Heart right ventricle (tissue), 16 donors: ENCODE data around the gene CDK14. TPM values are rescaled to one million over a fixed set of nuclear protein-coding genes. Genes with fewer than 3 reads are reported as not detected.

Experiments
- ATAC-seq, 8 donors: fragments of 200-7000 bp; cut with Tn5 transposase; one replicate each; pipeline ENCODE4 v1.9.1; 2020; ENCODE audit warnings: mild to moderate bottlenecking in 8 of 8, moderate library complexity in 8 of 8, moderate number of reproducible peaks in 1 of 8
- DNase-seq, 2 donors: peaks; one replicate each; pipeline ENCODE4 v3.0.0-alpha.2; 2020
- H3K27ac ChIP-seq, 10 donors: fragments of 200-600 bp; sonication (generic) in 2 of 10; one replicate each; pipeline versions ENCODE4 v1.5.0 to v1.8.0; 2020 to 2022; ENCODE audit warnings: mild to moderate bottlenecking in 3 of 10
- H3K27me3 ChIP-seq, 7 donors: fragments of 200-600 bp; one replicate each; pipeline ENCODE4 v1.8.0; 2021 to 2022; ENCODE audit warnings: mild to moderate bottlenecking in 2 of 7
- H3K36me3 ChIP-seq, 9 donors: fragments of 200-600 bp; sonication (generic) in 1 of 9; one replicate each; pipeline versions ENCODE4 v1.5.0 to v1.8.0; 2020 to 2022; ENCODE audit warnings: mild to moderate bottlenecking in 2 of 9
- H3K4me1 ChIP-seq, 9 donors: fragments of 200-600 bp; sonication (generic) in 1 of 9; one replicate each; pipeline versions ENCODE4 v1.5.0 to v1.8.0; 2020 to 2022; ENCODE audit warnings: mild to moderate bottlenecking in 4 of 9
- H3K4me3 ChIP-seq, 10 donors: fragments of 200-600 bp; sonication (generic) in 2 of 10; one replicate each; pipeline versions ENCODE4 v1.5.0 to v1.8.0; 2020 to 2022; ENCODE audit warnings: mild to moderate bottlenecking in 7 of 10, moderate library complexity in 2 of 10
- H3K9me3 ChIP-seq, 11 donors: fragments of 200-600 bp in 10 of 11; sonication (generic) in 2 of 11; one replicate each; pipeline versions ENCODE4 v1.5.0 to v1.8.0; 2013 to 2022; ENCODE audit warnings: mild to moderate bottlenecking in 2 of 11, control low read depth in 1 of 11, moderate library complexity in 1 of 11
- CTCF ChIP-seq, 9 donors: fragments of 200-600 bp; sonication (generic) in 2 of 9; IDR thresholded peaks; one replicate each; pipeline versions ENCODE4 v1.5.0 to v1.8.0; 2021 to 2022; ENCODE audit warnings: antibody characterized with exemption in 9 of 9, mild to moderate bottlenecking in 5 of 9, moderate library complexity in 1 of 9
- WGBS, 2 donors: extraction: QIAGEN DNeasy Blood & Tissue Kit; methylation state at CpG; one replicate each; pipeline ENCODE4 v1.1.7; 2013; ENCODE audit warnings: inconsistent platforms in 1 of 2; 5-methylcytosine and 5-hydroxymethylcytosine counted together
- intact Hi-C, 10 donors: fragments of 100-400 bp; cut with DNase I; formaldehyde crosslinking; loops; one replicate each; pipeline versions ENCODE4 v1.11.1 to v1.14.2; 2022
- polyA plus RNA-seq, 2 donors: library from polyadenylated mRNA; stranded (reverse); fragments of 200-250 nt; gene quantifications; one replicate each; pipeline ENCODE4 v1.2.3, GENCODE V29; 2013
- total RNA-seq, 10 donors: library from RNA; stranded (reverse); fragmentation: NEBNext Ultra II Directional in 3 of 10; extraction: Animal tissue kit (Norgen Biotek cat#: 25700) in 3 of 10; gene quantifications; one replicate each; pipeline versions ENCODE4 v1.2.1 to v1.2.4, GENCODE V29; 2021 to 2023
- donor health status: Arrhythmogenic right ventricular cardiomyopathy.
- donor health status: ischemic (EF 13 %, LVEDD 7.1; RV severe dilation, severe dysfunction).
- donor health status: healthy with polysubstance abuse.
- donor health status: DM: no; HTN: yes; CAD: no.
- donor health status: DM: no; HTN: no; CAD: no.
- donor health status: ischemic (EF 25% LVEDD 6.9; RV normal size, moderate dysfunction).
- donor health status: ischemic (EF 25% LVEDD 5.7; RV mildly dilated, moderate dysfunction).
- donor health status: healthy.
- donor health status: DM: yes; HTN: yes; CAD: no.
- donor health status: Ischemic cardiomyopathy.
- donor health status: ischemic (EF 35%, LVEDD 5.7; RV mildly dilated, moderate dysfunction).
- donor health status: nonischemic (EF 11% LVEDD 7.7; RV severe dilation, severe dysfunction).
- donor health status: DM: yes; HTN: yes; CAD: no.
- donor health status: PGD.
- donor health status: ischemic (EF 29% LVEDD 5.4; RV normal size, mild dysfunction).
- donor health status: nonischemic (EF 23%, LVEDD 6.1; RV moderate dilation, normal function).

Gene CDK14
- total and polyA plus RNA-seq, 12 donors: 3.9 to 36.5 (median 21.4) TPM

- no peak for ATAC-seq
- DNase-seq: no peak
Observed at GRCh38 chr7:91029688-91030087, 433.6 kb downstream of the CDK14 start.

GRCh38 chr7:91030680-91031380, 434.7 kb downstream of the CDK14 start:
- intact Hi-C loops: loop anchor here in 8 of 10 donors (5.0 to 10.0 kb wide), 6 partner anchors 176 to 576 kb away; partner anchors contain the start of gene CDK14 (in 1 of the 8)
- no peak for ATAC-seq
- no peak for TF ChIP-seq CTCF (IDR thresholded peaks at IDR 0.05)
- DNase-seq: no peak
- Histone ChIP-seq H3K36me3 (no peaks in the 10 kb centered on the region), H3K27ac (no peak overlapping the region), H3K4me1 (peaks cover 0 to 7% (median 0%) of the 10 kb centered on the region in 9 donors), H3K9me3 (peaks cover 0 to 6% (median 0%) of the 10 kb centered on the region in 11 donors), H3K4me3 (no peak overlapping the region), H3K27me3 (no peaks in the 10 kb centered on the region)
- WGBS, 2 donors: 67 to 77% methylated on average over 5 of the region's 5 CpGs

More at GRCh38 chr7:91029688-91030087, 433.6 kb downstream of the CDK14 start:
- Histone ChIP-seq H3K9me3 (peaks cover 0 to 6% (median 0%) of the 10 kb centered on the region in 11 donors), H3K27me3 (no peaks in the 10 kb centered on the region), H3K4me1 (peaks cover 0 to 7% (median 0%) of the 10 kb centered on the region in 9 donors), H3K36me3 (no peaks in the 10 kb centered on the region), H3K4me3 (no peak overlapping the region), H3K27ac (no peak overlapping the region)
- intact Hi-C loops: loop anchor here in 8 of 10 donors (5.0 to 10.0 kb wide), 6 partner anchors 175 to 575 kb away; partner anchors contain the start of gene CDK14 (in 1 of the 8)
- TF ChIP-seq CTCF (IDR thresholded peaks at IDR 0.05): no peak

GRCh38 chr7:91031757-91032156, 435.6 kb downstream of the CDK14 start:
- Histone ChIP-seq H3K4me3 (no peak overlapping the region), H3K9me3 (peaks cover 0 to 6% (median 0%) of the 10 kb centered on the region in 11 donors), H3K4me1 (peaks cover 0 to 7% (median 0%) of the 10 kb centered on the region in 9 donors), H3K36me3 (no peaks in the 10 kb centered on the region), H3K27ac (no peak overlapping the region), H3K27me3 (no peaks in the 10 kb centered on the region)
- 75 to 79% methylated on average over 4 of the region's 4 CpGs for WGBS, 2 donors
- intact Hi-C loops: loop anchor here in 8 of 10 donors (5.0 to 10.0 kb wide), 6 partner anchors 177 to 577 kb away; partner anchors contain the start of gene CDK14 (in 1 of the 8)
- ATAC-seq (no peak), DNase-seq (no peak)
- no peak for TF ChIP-seq CTCF (IDR thresholded peaks at IDR 0.05)

- WGBS, 2 donors: 67 to 69% methylated on average over 2 of the region's 2 CpGs
- no peak for DNase-seq
- Histone ChIP-seq H3K4me3 (no peak overlapping the region), H3K4me1 (peaks cover 0 to 7% (median 0%) of the 10 kb centered on the region in 9 donors), H3K27me3 (no peaks in the 10 kb centered on the region), H3K36me3 (no peaks in the 10 kb centered on the region), H3K9me3 (peaks cover 0 to 6% (median 0%) of the 10 kb centered on the region in 11 donors), H3K27ac (no peak overlapping the region)
- intact Hi-C loops: loop anchor here in 8 of 10 donors (5.0 to 10.0 kb wide), 6 partner anchors 179 to 579 kb away; partner anchors contain the start of gene CDK14 (in 1 of the 8)
- no peak for TF ChIP-seq CTCF (IDR thresholded peaks at IDR 0.05)
- no peak for ATAC-seq
Observed at GRCh38 chr7:91033574-91033973, 437.5 kb downstream of the CDK14 start.
